NK-92 (cell line): ENCODE data around the gene SLC35F1.

Experiments used
- DNase-seq: peaks from one replicate; lab custom pipeline; 2025; ENCODE audit not compliant: unreplicated experiment; lab: John Stamatoyannopoulos, UW

The SLC35F1 gene

GRCh38 chr6:118350881-118351430 is 443.9 kb downstream of the SLC35F1 start:
- DNase-seq, result no peak

GRCh38 chr6:118353564-118353963 is 446.5 kb downstream of the SLC35F1 start:
- DNase-seq, result no peak

- DNase-seq, result no peak
These were observed 447.6 kb downstream of the SLC35F1 start for GRCh38 chr6:118354641-118355040.

- DNase-seq, result no peak
These were observed 449.0 kb downstream of the SLC35F1 start for GRCh38 chr6:118356054-118356453.

GRCh38 chr6:118356686-118357085 is 449.6 kb downstream of the SLC35F1 start:
- DNase-seq, result no peak
